Transverse colon (tissue), 4 donors: ENCODE results near the gene RAPGEF6. TPM values are rescaled to one million over a fixed set of nuclear protein-coding genes. Genes with fewer than 3 reads are reported as not detected.
A peak's percentile ranks its signal among the peaks of the same experiment; 100 is the strongest.

Experiments used
- DNase-seq: peaks from one replicate; pipeline ENCODE4 v3.0.0-alpha.2; 2019
- H3K27ac ChIP-seq, 4 donors: fragments of 200-600 bp; sonication (generic); 2 replicates each; pipeline ENCODE4 v1.5.1; 2016 to 2018; ENCODE audit warnings: inconsistent platforms in 4 of 4
- H3K27me3 ChIP-seq: fragments of 200-600 bp; sonication (generic); 2 replicates; pipeline ENCODE4 v1.5.1; 2017; ENCODE audit warnings: inconsistent platforms
- H3K36me3 ChIP-seq, 4 donors: fragments of 200-600 bp; sonication (generic); 2 replicates each; pipeline ENCODE4 v1.5.1; 2017 to 2019; ENCODE audit warnings: inconsistent platforms in 4 of 4
- H3K4me1 ChIP-seq, 4 donors: fragments of 200-600 bp; sonication (generic); 2 replicates each; pipeline ENCODE4 v1.5.1; 2017 to 2020; ENCODE audit warnings: inconsistent platforms in 4 of 4
- H3K4me3 ChIP-seq, 4 donors: fragments of 200-600 bp; sonication (generic); 1 replicate in 1 of 4; 2 replicates in 3 of 4; pipeline versions ENCODE4 v1.5.1 to v1.6.1; 2017 to 2019; ENCODE audit warnings: inconsistent platforms in 4 of 4
- H3K9me3 ChIP-seq, 2 donors: fragments of 200-600 bp; sonication (generic); 2 replicates each; pipeline ENCODE4 v1.5.1; 2017 to 2019; ENCODE audit warnings: inconsistent platforms in 2 of 2
- EP300 ChIP-seq: sonication (generic); formaldehyde crosslinking; IDR thresholded peaks from one replicate; pipeline ENCODE4 v1.6.1; 2017; ENCODE audit warnings: antibody characterized with exemption, low read depth
- POLR2A ChIP-seq: fragments of 450-650 bp; IDR thresholded peaks from one replicate; pipeline ENCODE4 v1.6.1; 2016; ENCODE audit warnings: antibody characterized with exemption, mild to moderate bottlenecking, moderate library complexity
- POLR2AphosphoS5 ChIP-seq, 3 donors: sonication (generic); formaldehyde crosslinking; IDR thresholded peaks; one replicate each; pipeline ENCODE4 v1.6.1; 2016; ENCODE audit warnings: antibody characterized with exemption in 3 of 3
- WGBS, 2 donors: methylation state at CpG; one replicate each; pipeline ENCODE4 v1.1.5; 2018; ENCODE audit warnings: low coverage in 1 of 2; 5-methylcytosine and 5-hydroxymethylcytosine counted together
- in situ Hi-C, 4 donors: fragments of 200-750 bp; cut with MboI; loops; one replicate each; pipeline versions ENCODE4 v1.15.0 to v1.15.1; 2017; ENCODE audit warnings: low sequenced_read_pairs in 3 of 4, low pct_ligation_motif_present in 1 of 4, low pct_unique_long_range_greater_than_20kb in 1 of 4
- intact Hi-C: fragments of 100-400 bp; cut with DNase I; formaldehyde crosslinking; loops from one replicate; pipeline ENCODE4 v1.15.1; 2023; ENCODE audit warnings: low total_unique reads
- total RNA-seq, 4 donors: library from RNA; depleted of rRNA; stranded (reverse); fragments of >200 nt; gene quantifications; one replicate each; pipeline ENCODE4 v1.1.0, GENCODE V29; 2016
- TF ChIP-seq, protein P1 (sequence below), 5 experiments: fragments of 200-600 bp in 3 of 5; fragments of 450-650 bp in 2 of 5; sonication (generic) in 3 of 5; IDR thresholded peaks; 1 replicate in 2 of 5; 2 replicates in 3 of 5; pipeline ENCODE4 v1.5.1; 2016 to 2017; ENCODE audit warnings: antibody characterized with exemption in 5 of 5, inconsistent platforms in 3 of 5, mild to moderate bottlenecking in 2 of 5, moderate library complexity in 1 of 5

Gene RAPGEF6
- total RNA-seq, 4 donors from 2014 or later: 21.3 to 40.3 (median 35.9) TPM

DNA sequence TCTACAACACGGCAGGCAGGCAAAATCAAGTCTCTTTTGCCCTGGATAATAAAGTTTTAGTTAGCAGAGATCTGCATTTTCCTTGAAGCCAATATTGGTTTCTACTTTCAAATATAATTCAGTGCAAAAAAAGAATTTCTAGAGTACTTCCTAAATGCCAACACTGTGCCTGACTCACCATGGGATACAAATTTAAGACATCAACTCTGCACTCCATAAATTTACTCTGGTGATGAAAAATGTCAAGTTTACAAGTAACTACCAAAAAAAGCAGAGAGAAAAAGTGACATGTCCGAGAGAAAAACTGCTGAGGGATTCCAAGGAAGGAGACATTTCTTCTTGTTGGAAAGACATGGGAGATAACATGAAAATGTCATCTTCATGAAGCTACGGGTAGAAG, 119.7 kb downstream of the RAPGEF6 start:
- Histone ChIP-seq H3K36me3 (peaks cover 0 to 9% (median 0%) of the 10 kb centered on the region in 4 donors), H3K27ac (no peak overlapping the region), H3K9me3 (no peaks in the 10 kb centered on the region), H3K27me3 (no peaks in the 10 kb centered on the region), H3K4me1 (no peaks in the 10 kb centered on the region), H3K4me3 (no peak overlapping the region)
- intact Hi-C loops: no loop called here
- 78 to 90% methylated on average over 2 to 3 of the region's 3 CpGs for WGBS, 2 donors
- in situ Hi-C loops: no loop called here
- TF ChIP-seq, protein P1, sequence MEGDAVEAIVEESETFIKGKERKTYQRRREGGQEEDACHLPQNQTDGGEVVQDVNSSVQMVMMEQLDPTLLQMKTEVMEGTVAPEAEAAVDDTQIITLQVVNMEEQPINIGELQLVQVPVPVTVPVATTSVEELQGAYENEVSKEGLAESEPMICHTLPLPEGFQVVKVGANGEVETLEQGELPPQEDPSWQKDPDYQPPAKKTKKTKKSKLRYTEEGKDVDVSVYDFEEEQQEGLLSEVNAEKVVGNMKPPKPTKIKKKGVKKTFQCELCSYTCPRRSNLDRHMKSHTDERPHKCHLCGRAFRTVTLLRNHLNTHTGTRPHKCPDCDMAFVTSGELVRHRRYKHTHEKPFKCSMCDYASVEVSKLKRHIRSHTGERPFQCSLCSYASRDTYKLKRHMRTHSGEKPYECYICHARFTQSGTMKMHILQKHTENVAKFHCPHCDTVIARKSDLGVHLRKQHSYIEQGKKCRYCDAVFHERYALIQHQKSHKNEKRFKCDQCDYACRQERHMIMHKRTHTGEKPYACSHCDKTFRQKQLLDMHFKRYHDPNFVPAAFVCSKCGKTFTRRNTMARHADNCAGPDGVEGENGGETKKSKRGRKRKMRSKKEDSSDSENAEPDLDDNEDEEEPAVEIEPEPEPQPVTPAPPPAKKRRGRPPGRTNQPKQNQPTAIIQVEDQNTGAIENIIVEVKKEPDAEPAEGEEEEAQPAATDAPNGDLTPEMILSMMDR (IDR thresholded peaks at IDR 0.05): no peak
- TF ChIP-seq POLR2AphosphoS5 (IDR thresholded peaks at IDR 0.05): no peak
- TF ChIP-seq EP300: no peak
- no peak for TF ChIP-seq POLR2A
- DNase-seq: no peak

DNA sequence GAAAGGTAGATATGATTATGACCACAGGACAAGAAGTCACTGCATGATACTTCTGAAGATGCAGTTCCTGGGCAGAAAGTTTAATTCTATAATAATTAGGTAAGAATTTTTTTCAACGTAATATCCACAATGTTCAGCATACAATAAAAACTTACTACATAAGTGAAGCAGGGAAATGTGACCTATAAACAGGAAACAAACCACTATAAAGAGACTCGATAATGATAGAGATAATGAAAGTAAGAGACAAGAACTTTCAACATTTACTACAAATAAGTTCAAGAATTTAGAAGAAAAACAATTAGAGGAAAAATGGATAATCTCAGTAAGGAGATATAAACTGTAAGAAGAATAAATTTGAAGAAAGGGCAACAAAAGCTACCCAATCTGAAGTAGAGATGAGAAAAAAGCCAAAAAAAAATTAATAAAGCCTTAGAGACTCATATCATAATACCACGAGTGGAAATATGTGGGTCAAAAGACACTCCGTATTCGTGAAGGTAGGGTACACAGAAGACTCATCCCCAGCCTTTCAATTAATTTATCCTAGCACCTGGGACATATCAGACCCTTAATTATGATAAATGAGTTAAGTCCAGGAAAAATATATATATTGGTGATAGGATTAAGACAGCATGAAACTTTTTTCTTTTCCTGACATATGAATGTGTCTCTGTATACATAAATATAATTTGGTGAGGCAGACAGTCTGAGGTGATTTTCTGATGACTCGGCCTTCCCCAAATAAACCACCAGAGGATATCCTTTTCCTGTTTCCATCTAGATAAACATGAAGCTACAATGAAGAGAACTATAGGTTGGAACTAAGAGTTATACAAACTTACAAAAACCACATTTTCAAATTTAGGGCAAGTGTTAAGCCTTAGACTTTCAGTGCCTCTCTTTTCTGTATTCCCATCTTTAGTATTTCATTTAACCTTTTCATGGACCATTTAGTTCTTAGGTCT, 120.4 kb downstream of the RAPGEF6 start:
- Histone ChIP-seq H3K27me3 (no peaks in the 10 kb centered on the region), H3K36me3 (peaks cover 0 to 6% (median 0%) of the 10 kb centered on the region in 4 donors), H3K27ac (peak overlapping the region in 1 of 4 donors; percentile 17), H3K9me3 (no peaks in the 10 kb centered on the region), H3K4me3 (no peak overlapping the region), H3K4me1 (no peaks in the 10 kb centered on the region)
- intact Hi-C loops: no loop called here
- TF ChIP-seq POLR2AphosphoS5 (IDR thresholded peaks at IDR 0.05): no peak
- no peak for TF ChIP-seq POLR2A
- no peak for TF ChIP-seq EP300
- TF ChIP-seq, protein P1 (IDR thresholded peaks at IDR 0.05): no peak
- in situ Hi-C loops: no loop called here
- 58 to 60% methylated on average over 6 of the region's 6 CpGs for WGBS, 2 donors
- no peak for DNase-seq

DNA sequence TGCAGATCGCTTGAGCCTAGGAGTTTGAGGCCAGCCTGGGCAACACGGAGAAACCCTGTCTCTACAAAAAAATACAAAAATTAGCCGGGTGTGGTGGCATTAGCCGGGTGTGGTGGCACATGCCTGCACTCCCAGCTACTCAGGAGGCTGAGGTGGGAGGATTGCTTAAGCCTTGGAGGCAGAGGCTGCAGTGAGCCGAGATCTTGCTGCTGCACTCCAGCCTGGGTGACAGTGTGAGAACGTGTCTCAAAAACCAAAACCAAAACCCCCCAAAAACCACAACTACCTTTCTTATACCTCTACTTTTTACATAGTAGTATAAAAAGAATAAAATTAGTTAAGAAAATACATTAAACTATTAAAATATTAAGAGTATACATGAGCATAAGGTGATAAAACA, 121.2 kb downstream of the RAPGEF6 start:
- TF ChIP-seq POLR2A (no peak), POLR2AphosphoS5 (IDR thresholded peaks at IDR 0.05) (no peak), EP300 (no peak)
- TF ChIP-seq, protein P1 (IDR thresholded peaks at IDR 0.05): no peak
- no peaks in the 10 kb centered on the region for H3K9me3 ChIP-seq
- H3K4me1 ChIP-seq: no peaks in the 10 kb centered on the region
- intact Hi-C loops (no loop called here), in situ Hi-C loops (no loop called here)
- no peaks in the 10 kb centered on the region for H3K36me3 ChIP-seq
- H3K4me3 ChIP-seq: no peak overlapping the region
- H3K27ac ChIP-seq: no peak overlapping the region
- DNase-seq: no peak
- no peaks in the 10 kb centered on the region for H3K27me3 ChIP-seq
- 76 to 87% methylated on average over 2 to 6 of the region's 6 CpGs for WGBS, 2 donors

DNA sequence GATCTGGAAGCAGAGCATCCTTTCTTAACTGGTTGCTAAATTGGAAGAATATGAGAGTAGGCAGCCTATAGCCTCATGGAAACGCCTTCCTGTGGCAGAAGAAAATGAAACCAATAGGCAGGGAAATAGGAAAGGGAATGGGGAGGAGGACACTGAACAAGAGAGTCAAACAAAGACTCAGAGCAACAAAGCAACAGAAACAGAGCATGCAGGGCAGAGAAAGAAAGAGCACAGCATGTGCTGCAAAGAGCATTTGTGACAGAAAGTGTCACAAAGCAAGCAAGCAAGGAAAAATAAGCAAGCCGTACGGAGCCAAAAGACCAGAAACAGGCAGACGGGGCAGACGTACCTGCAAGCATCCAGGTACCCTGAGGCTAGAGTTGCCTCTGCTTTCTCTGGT, 123.1 kb downstream of the RAPGEF6 start:
- in situ Hi-C loops (no loop called here), intact Hi-C loops (no loop called here)
- no peaks in the 10 kb centered on the region for H3K4me1 ChIP-seq
- no peaks in the 10 kb centered on the region for H3K36me3 ChIP-seq
- TF ChIP-seq POLR2AphosphoS5 (IDR thresholded peaks at IDR 0.05) (no peak), POLR2A (no peak), EP300 (no peak)
- TF ChIP-seq, protein P1 (IDR thresholded peaks at IDR 0.05): no peak
- no peaks in the 10 kb centered on the region for H3K27me3 ChIP-seq
- H3K27ac ChIP-seq: no peak overlapping the region
- WGBS, 2 donors: 96 to 99% methylated on average over 4 to 5 of the region's 5 CpGs
- no peak overlapping the region for H3K4me3 ChIP-seq
- DNase-seq: no peak
- H3K9me3 ChIP-seq: no peaks in the 10 kb centered on the region
